Activated CD8-positive, alpha-beta T cell treated with anti-CD3 and anti-CD28 coated beads, Interleukin-2, amount 10 ng/mL, durations not matched to agents 7 days and 5 days (primary cell): ENCODE measurements around the gene BMPER. TPM values are rescaled to one million over a fixed set of nuclear protein-coding genes. Genes with fewer than 3 reads are reported as not detected.

ENCODE experiments used
- ATAC-seq: fragments of 150-1000 bp; cut with Tn5 transposase; one replicate; pipeline ENCODE4 v1.10.0; 2021; ENCODE audit warnings: moderate library complexity
- CTCF ChIA-PET: fragments of 350-600 bp; sonication (Branson Sonifier 250); formaldehyde crosslinking; loops from one replicate; lab custom pipeline; 2021; ENCODE audit warnings: antibody characterized with exemption; lab: Charles Lee
- POLR2A ChIA-PET: fragments of 350-600 bp; sonication (Branson Sonifier 250); formaldehyde crosslinking; loops from one replicate; lab custom pipeline; 2021; ENCODE audit warnings: antibody characterized with exemption; lab: Charles Lee
- DNase-seq: peaks from one replicate; pipeline ENCODE4 v3.0.0-alpha.2; 2020
- H3K27ac Mint-ChIP-seq: one replicate; pipeline ENCODE4 v1.8.0; 2021; ENCODE audit warnings: mild to moderate bottlenecking, mixed read lengths
- H3K27me3 Mint-ChIP-seq: one replicate; pipeline ENCODE4 v1.8.0; 2021; ENCODE audit warnings: low read depth, mixed read lengths
- H3K36me3 Mint-ChIP-seq: one replicate; pipeline ENCODE4 v1.8.0; 2021; ENCODE audit warnings: low read depth, mixed read lengths
- H3K4me1 Mint-ChIP-seq: one replicate; pipeline ENCODE4 v1.8.0; 2021; ENCODE audit warnings: low read depth, mixed read lengths
- H3K4me3 Mint-ChIP-seq: one replicate; pipeline ENCODE4 v1.8.0; 2021; ENCODE audit warnings: mild to moderate bottlenecking, mixed read lengths
- H3K9me3 Mint-ChIP-seq: one replicate; pipeline ENCODE4 v1.8.0; 2022; ENCODE audit warnings: mixed read lengths; ENCODE audit not compliant: insufficient read depth
- total RNA-seq, 2 experiments: library from RNA; stranded (reverse); gene quantifications; one replicate each; pipeline ENCODE4 v1.2.3, GENCODE V29; 2021

Gene BMPER
- total RNA-seq, 2 experiments from 2014 or later, result not detected

DNA sequence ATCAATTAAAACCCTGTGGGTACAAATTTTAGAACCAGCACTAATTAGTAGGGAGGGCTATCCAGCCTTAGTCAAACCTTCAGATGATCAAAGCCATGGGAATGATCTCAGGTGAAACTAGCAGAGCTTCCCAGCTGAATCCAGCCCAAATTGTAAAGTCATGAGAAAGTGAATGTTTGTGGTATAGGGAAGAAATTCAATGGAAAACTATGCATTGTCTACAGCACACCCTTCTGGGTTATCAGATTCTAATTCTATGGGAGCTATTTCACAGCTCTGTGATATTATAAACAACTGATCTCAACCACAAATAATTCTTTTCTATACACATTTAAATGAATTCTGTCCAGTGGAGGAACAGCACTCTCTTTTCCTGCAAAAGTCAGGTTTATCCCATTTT is 24.6 kb upstream of the BMPER start:
- H3K9me3 Mint-ChIP-seq, result no peaks in the 10 kb centered on the region
- CTCF ChIA-PET, result no interaction called here
- no peak for DNase-seq

GRCh38 chr7:33881316-33881715 is 24.0 kb upstream of the BMPER start:
- DNase-seq (no peak), ATAC-seq (no peak)
- POLR2A ChIA-PET, result no interaction called here
- no peaks in the 10 kb centered on the region for H3K36me3 Mint-ChIP-seq
- CTCF ChIA-PET, result no interaction called here
- H3K4me3 Mint-ChIP-seq, result no peak overlapping the region
- no peaks in the 10 kb centered on the region for H3K9me3 Mint-ChIP-seq
- H3K27ac Mint-ChIP-seq, result no peak overlapping the region
- peaks cover 2% of the 10 kb centered on the region for H3K27me3 Mint-ChIP-seq
- H3K4me1 Mint-ChIP-seq, result no peaks in the 10 kb centered on the region

More for the DNA sequence above, 24.6 kb upstream of the BMPER start:
- Mint-ChIP-seq H3K27ac (no peak overlapping the region), H3K4me1 (no peaks in the 10 kb centered on the region), H3K4me3 (no peak overlapping the region), H3K27me3 (peaks cover 2% of the 10 kb centered on the region), H3K36me3 (no peaks in the 10 kb centered on the region)
- ATAC-seq, result no peak
- POLR2A ChIA-PET, result no interaction called here

GRCh38 chr7:33882040-33882837 is 23.1 kb upstream of the BMPER start:
- Mint-ChIP-seq H3K4me1 (no peaks in the 10 kb centered on the region), H3K9me3 (no peaks in the 10 kb centered on the region), H3K36me3 (no peaks in the 10 kb centered on the region), H3K27me3 (peaks cover 2% of the 10 kb centered on the region), H3K4me3 (no peak overlapping the region), H3K27ac (no peak overlapping the region)
- CTCF ChIA-PET, result no interaction called here
- ATAC-seq (no peak), DNase-seq (no peak)
- POLR2A ChIA-PET, result no interaction called here

DNA sequence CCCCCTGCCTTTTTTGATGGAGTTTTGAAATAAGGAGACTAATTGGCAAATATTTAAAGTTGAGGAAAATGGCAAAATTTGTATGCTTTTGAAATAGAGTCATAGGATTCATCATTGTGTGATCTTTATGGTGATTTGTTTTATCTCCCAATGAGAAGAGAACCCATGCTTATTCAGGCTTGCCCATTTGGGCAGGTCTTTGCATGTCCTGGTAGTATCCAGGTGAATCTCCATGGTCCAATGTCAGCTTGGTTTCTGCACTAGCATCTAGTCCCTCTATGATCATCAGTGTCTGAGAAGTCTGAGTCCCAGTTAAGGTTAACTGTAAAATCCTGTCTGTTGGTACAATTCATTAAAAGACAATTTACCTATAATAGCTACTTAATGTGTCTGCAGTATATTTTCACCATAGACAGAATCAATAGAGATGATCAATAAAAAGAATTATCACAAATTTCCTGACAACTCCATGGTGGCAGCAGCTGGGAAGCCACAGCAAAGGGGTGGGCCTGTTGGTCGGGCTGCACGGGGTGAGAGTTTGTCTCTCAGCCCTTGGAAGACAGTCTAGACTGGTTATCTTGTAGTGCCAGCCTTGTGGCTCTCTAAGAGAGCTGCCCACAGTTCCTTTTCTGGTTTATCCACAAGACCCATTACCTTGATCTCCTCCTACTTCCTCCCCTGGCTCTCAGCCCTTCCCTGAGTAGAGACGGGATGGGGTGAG is 22.2 kb upstream of the BMPER start:
- H3K4me3 Mint-ChIP-seq, result no peak overlapping the region
- no peak overlapping the region for H3K27ac Mint-ChIP-seq
- no peaks in the 10 kb centered on the region for H3K36me3 Mint-ChIP-seq
- ChIA-PET CTCF (no interaction called here), POLR2A (no interaction called here)
- H3K9me3 Mint-ChIP-seq, result no peaks in the 10 kb centered on the region
- no peaks in the 10 kb centered on the region for H3K4me1 Mint-ChIP-seq
- peaks cover 2% of the 10 kb centered on the region for H3K27me3 Mint-ChIP-seq
- DNase-seq (no peak), ATAC-seq (no peak)

DNA sequence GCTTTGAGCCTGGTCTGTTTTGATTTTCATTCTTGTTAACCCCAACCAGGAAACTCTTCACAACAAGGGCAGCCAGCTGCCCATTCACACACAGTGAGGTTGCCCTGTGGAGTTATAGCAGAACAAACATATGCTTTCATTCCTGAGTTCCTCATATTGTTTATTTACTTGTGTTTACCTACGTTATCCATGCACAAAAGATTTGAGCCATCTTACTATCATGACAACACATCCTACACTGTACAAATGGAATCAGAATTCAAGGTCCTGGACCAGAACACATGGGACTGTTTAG is 21.7 kb upstream of the BMPER start:
- POLR2A ChIA-PET, result no interaction called here
- Mint-ChIP-seq H3K27ac (no peak overlapping the region), H3K36me3 (no peaks in the 10 kb centered on the region), H3K4me1 (no peaks in the 10 kb centered on the region), H3K27me3 (peaks cover 2% of the 10 kb centered on the region), H3K4me3 (no peak overlapping the region), H3K9me3 (no peaks in the 10 kb centered on the region)
- DNase-seq (no peak), ATAC-seq (no peak)
- CTCF ChIA-PET, result no interaction called here

GRCh38 chr7:33885290-33886148 is 19.8 kb upstream of the BMPER start:
- H3K4me1 Mint-ChIP-seq, result no peaks in the 10 kb centered on the region
- CTCF ChIA-PET, result interaction anchor here (1.4 kb wide), 1 partner anchor 10 kb away, joined by 4 read pairs; no protein-coding TSS in a partner anchor

GRCh38 chr7:33886149-33886623 is 19.2 kb upstream of the BMPER start:
- H3K27me3 Mint-ChIP-seq, result no peaks in the 10 kb centered on the region
- no peaks in the 10 kb centered on the region for H3K36me3 Mint-ChIP-seq
- ChIA-PET CTCF (interaction anchor here (1.4 kb wide), 1 partner anchor 9 kb away, joined by 4 read pairs; no protein-coding TSS in a partner anchor), POLR2A (no interaction called here)
- DNase-seq, result no peak
- no peak overlapping the region for H3K4me3 Mint-ChIP-seq
- no peak for ATAC-seq
- no peak overlapping the region for H3K27ac Mint-ChIP-seq
- H3K9me3 Mint-ChIP-seq, result no peaks in the 10 kb centered on the region
- H3K4me1 Mint-ChIP-seq, result no peaks in the 10 kb centered on the region

More at GRCh38 chr7:33885290-33886148, 19.8 kb upstream of the BMPER start:
- no peaks in the 10 kb centered on the region for H3K9me3 Mint-ChIP-seq
- no peak overlapping the region for H3K4me3 Mint-ChIP-seq
- DNase-seq (no peak), ATAC-seq (no peak)
- H3K27me3 Mint-ChIP-seq, result no peaks in the 10 kb centered on the region
- POLR2A ChIA-PET, result no interaction called here
- no peak overlapping the region for H3K27ac Mint-ChIP-seq
- no peaks in the 10 kb centered on the region for H3K36me3 Mint-ChIP-seq

DNA sequence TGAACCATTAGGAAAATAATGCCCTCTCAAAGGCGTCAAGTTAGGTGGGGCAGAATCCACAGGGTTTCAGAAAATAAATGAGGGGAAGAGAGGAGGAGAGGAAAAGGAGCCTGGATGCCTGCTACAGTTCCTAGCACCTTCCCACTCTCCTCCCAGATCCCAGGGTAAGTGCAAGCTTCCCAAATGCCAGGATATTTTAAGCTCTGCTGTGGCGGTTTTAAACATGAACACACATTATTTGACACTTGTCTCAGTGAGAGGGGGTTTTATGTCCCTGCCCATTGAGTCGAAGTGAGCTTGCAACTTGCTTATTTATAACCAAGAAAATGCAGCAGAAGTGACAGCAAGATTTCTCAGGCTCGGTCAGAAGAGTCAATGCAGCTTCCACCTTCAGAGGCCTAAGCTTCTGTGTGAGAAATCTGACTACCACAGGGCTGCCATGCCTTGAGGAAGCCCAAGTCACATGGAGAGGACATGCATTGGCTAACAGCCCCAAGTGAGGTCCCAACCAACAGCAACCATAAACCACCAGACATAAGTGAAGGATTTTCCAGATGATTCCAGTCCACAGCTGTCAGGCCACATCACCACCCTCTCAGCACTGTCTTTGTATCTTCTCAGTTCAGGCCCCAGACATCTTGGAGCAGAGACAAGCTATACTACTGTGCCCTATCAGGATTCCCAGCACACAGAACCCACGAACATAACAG is 17.9 kb upstream of the BMPER start:
- no peaks in the 10 kb centered on the region for H3K36me3 Mint-ChIP-seq
- ATAC-seq (no peak), DNase-seq (no peak)
- peaks cover 5% of the 10 kb centered on the region for H3K27me3 Mint-ChIP-seq
- H3K4me1 Mint-ChIP-seq, result no peaks in the 10 kb centered on the region
- ChIA-PET CTCF (interaction anchor here (1.0 to 1.2 kb wide), 2 partner anchors 11 to 17 kb away, joined by 4 to 5 read pairs; no protein-coding TSS in a partner anchor), POLR2A (no interaction called here)
- H3K9me3 Mint-ChIP-seq, result no peaks in the 10 kb centered on the region
- H3K4me3 Mint-ChIP-seq, result no peak overlapping the region
- H3K27ac Mint-ChIP-seq, result no peak overlapping the region

DNA sequence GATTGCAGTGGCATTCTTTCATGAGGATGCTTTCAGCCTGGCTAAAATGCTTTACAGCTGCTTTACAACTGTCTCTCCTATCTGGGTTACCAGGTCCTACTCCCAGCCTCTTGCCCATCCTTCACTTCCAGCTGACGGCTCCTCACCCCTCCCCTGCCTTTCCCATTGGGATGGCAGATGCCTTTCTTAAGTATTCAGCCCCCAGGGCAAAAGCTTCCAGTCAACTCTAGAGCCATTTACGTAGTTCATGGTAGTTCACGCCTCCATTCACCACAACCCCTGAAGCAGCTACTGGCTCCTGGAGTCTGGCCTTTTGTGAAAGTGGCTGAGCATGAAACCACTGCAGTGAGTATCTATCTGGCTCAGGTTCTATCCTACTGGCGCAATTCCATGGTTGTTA is 17.2 kb upstream of the BMPER start:
- Mint-ChIP-seq H3K4me3 (no peak overlapping the region), H3K4me1 (no peaks in the 10 kb centered on the region), H3K27ac (no peak overlapping the region), H3K27me3 (peaks cover 5% of the 10 kb centered on the region), H3K9me3 (no peaks in the 10 kb centered on the region), H3K36me3 (no peaks in the 10 kb centered on the region)
- no peak for DNase-seq
- POLR2A ChIA-PET, result no interaction called here
- CTCF ChIA-PET, result interaction anchor here (1.0 to 1.2 kb wide), 2 partner anchors 11 to 16 kb away, joined by 4 to 5 read pairs; no protein-coding TSS in a partner anchor
- ATAC-seq, result no peak

GRCh38 chr7:33892945-33893344 is 12.4 kb upstream of the BMPER start:
- no peak overlapping the region for H3K4me3 Mint-ChIP-seq
- H3K4me1 Mint-ChIP-seq, result no peaks in the 10 kb centered on the region
- POLR2A ChIA-PET, result no interaction called here

DNA sequence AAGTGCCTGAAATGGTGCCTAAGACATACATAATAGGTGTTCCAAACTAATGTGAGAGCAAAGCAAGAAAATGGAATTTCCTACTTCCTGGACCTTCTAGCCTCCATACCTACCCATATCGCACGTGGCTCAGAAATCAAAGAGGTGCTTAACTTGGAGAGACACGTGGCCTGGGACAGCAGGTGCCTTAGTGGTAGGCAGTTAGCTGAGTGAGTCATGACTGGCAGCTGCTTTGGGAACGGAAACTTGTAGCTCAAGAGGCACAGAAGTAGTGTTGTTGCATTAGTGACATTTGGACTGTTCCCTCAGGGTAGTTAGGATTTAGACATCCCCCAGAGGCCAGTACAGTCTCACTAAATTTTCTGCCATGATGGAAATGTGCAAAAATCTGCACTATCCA is 12.0 kb upstream of the BMPER start:
- Mint-ChIP-seq H3K27ac (no peak overlapping the region), H3K9me3 (no peaks in the 10 kb centered on the region), H3K36me3 (no peaks in the 10 kb centered on the region), H3K27me3 (peaks cover 13% of the 10 kb centered on the region), H3K4me3 (no peak overlapping the region), H3K4me1 (no peaks in the 10 kb centered on the region)
- CTCF ChIA-PET, result no interaction called here
- DNase-seq, result no peak
- no peak for ATAC-seq
- POLR2A ChIA-PET, result no interaction called here

More at GRCh38 chr7:33892945-33893344, 12.4 kb upstream of the BMPER start:
- no peak for ATAC-seq
- Mint-ChIP-seq H3K36me3 (no peaks in the 10 kb centered on the region), H3K27me3 (peaks cover 10% of the 10 kb centered on the region), H3K27ac (no peak overlapping the region), H3K9me3 (no peaks in the 10 kb centered on the region)
- no peak for DNase-seq
- CTCF ChIA-PET, result no interaction called here
